Esophagus squamous epithelium (tissue), 5 donors: Measurements from ENCODE around the gene HS3ST3B1. TPM values are rescaled to one million over a fixed set of nuclear protein-coding genes. Genes with fewer than 3 reads are reported as not detected.

ENCODE experiments used
- DNase-seq: peaks from one replicate; lab custom pipeline; 2025; lab: John Stamatoyannopoulos, UW
- H3K27ac ChIP-seq, 4 donors: fragments of 200-600 bp; sonication (generic); one replicate each; pipeline ENCODE4 v1.5.1; 2016 to 2019; ENCODE audit warnings: mild to moderate bottlenecking in 1 of 4
- H3K27me3 ChIP-seq, 4 donors: fragments of 200-600 bp; sonication (generic); 1 replicate in 3 of 4; 2 replicates in 1 of 4; pipeline versions ENCODE4 v1.5.1 to v1.6.0; 2017 to 2021; ENCODE audit warnings: antibody characterized with exemption in 1 of 4
- H3K36me3 ChIP-seq, 3 donors: fragments of 200-600 bp; sonication (generic); one replicate each; pipeline ENCODE4 v1.5.1; 2016 to 2019
- H3K4me1 ChIP-seq, 3 donors: fragments of 200-600 bp; sonication (generic); one replicate each; pipeline ENCODE4 v1.5.1; 2017 to 2019
- H3K4me3 ChIP-seq, 4 donors: fragments of 200-600 bp; sonication (generic); 1 replicate in 3 of 4; 2 replicates in 1 of 4; pipeline ENCODE4 v1.5.1; 2016 to 2019; ENCODE audit warnings: mild to moderate bottlenecking in 2 of 4, moderate library complexity in 1 of 4
- H3K9me3 ChIP-seq, 3 donors: fragments of 200-600 bp; sonication (generic); one replicate each; pipeline ENCODE4 v1.5.1; 2016 to 2019
- POLR2A ChIP-seq, 4 donors: fragments of 450-650 bp; IDR thresholded peaks; one replicate each; pipeline ENCODE4 v1.6.1; 2017; ENCODE audit warnings: antibody characterized with exemption in 4 of 4, mild to moderate bottlenecking in 4 of 4, moderate library complexity in 3 of 4
- WGBS, 2 donors: methylation state at CpG; one replicate each; pipeline ENCODE4 v1.1.5; 2018; 5-methylcytosine and 5-hydroxymethylcytosine counted together
- intact Hi-C: fragments of 100-400 bp; cut with DNase I; formaldehyde crosslinking; loops from one replicate; pipeline ENCODE4 v1.15.0; 2022
- total RNA-seq, 4 donors: library from RNA; depleted of rRNA; stranded (reverse); fragments of >200 nt; gene quantifications; one replicate each; pipeline ENCODE4 v1.1.0, GENCODE V29; 2016
- TF ChIP-seq, protein P1 (sequence below), 6 experiments: fragments of 450-650 bp in 4 of 6; fragments of 200-600 bp in 2 of 6; sonication (generic) in 2 of 6; IDR thresholded peaks; one replicate each; pipeline ENCODE4 v1.5.1; 2016 to 2019; ENCODE audit warnings: antibody characterized with exemption in 6 of 6, mild to moderate bottlenecking in 4 of 6, moderate library complexity in 4 of 6
- donor health status: DM: yes; HTN: yes; CAD: no.

Gene HS3ST3B1
- 1 to 10 TPM; 5.6 to 7.6 (median 6.4) TPM for total RNA-seq

- Histone ChIP-seq H3K36me3 (no peaks in the 10 kb centered on the region), H3K27me3 (peaks cover 0 to 100% (median 22%) of the 10 kb centered on the region in 4 donors), H3K4me1 (peaks cover 27 to 88% (median 30%) of the 10 kb centered on the region in 3 donors), H3K4me3 (peak within 1 kb of the TSS; percentile 67 to 83 (median 72)), H3K9me3 (no peaks in the 10 kb centered on the region), H3K27ac (peak within 1 kb of the TSS; percentile 84 to 88 (median 88))
- intact Hi-C loops: loop anchor here (5.0 to 10.0 kb wide), 2 partner anchors 624 to 703 kb away; no protein-coding TSS in a partner anchor
- peak; percentile 84 for DNase-seq
- WGBS, 2 donors: 2 to 8% methylated on average over 13 to 19 of the region's 49 CpGs
- TF ChIP-seq POLR2A (IDR thresholded peaks at IDR 0.05): peak in 2 of 4 donors; percentile 73 to 95
- TF ChIP-seq, protein P1, sequence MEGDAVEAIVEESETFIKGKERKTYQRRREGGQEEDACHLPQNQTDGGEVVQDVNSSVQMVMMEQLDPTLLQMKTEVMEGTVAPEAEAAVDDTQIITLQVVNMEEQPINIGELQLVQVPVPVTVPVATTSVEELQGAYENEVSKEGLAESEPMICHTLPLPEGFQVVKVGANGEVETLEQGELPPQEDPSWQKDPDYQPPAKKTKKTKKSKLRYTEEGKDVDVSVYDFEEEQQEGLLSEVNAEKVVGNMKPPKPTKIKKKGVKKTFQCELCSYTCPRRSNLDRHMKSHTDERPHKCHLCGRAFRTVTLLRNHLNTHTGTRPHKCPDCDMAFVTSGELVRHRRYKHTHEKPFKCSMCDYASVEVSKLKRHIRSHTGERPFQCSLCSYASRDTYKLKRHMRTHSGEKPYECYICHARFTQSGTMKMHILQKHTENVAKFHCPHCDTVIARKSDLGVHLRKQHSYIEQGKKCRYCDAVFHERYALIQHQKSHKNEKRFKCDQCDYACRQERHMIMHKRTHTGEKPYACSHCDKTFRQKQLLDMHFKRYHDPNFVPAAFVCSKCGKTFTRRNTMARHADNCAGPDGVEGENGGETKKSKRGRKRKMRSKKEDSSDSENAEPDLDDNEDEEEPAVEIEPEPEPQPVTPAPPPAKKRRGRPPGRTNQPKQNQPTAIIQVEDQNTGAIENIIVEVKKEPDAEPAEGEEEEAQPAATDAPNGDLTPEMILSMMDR (IDR thresholded peaks at IDR 0.05): peak in 3 of 6 experiments; percentile 9 to 25 (median 19)
Observed at GRCh38 chr17:14300575-14301278, at the start of gene HS3ST3B1. Gene HS3ST3B1 (plus strand): TSS chr17:14301081. CDS start chr17:14301519, 438 bp downstream.

DNA sequence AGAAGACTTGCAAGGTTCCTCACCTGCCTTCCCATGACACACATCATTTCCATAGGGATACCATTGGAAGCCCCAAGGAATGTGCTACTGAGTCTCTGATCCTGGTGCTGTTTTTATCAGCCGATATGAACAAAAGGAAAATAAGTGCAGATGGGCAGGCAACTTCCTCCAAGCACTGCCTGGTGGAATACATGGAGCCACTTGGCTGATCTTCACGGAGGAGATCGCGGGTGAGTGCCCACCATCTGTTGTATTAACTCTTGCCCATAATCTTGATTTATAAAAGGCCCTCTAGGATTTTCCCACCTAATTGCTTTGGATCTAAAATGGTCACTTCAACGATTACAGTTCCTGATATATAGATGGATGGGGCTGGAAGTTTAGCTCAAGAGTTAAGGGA lies 39.5 kb upstream of the HS3ST3B1 start:
- intact Hi-C loops: no loop called here
- no peak overlapping the region for H3K27ac ChIP-seq
- 86 to 91% methylated on average over 5 of the region's 5 CpGs for WGBS, 2 donors
- H3K36me3 ChIP-seq: no peaks in the 10 kb centered on the region
- peaks cover 0 to 6% (median 0%) of the 10 kb centered on the region in 3 donors for H3K9me3 ChIP-seq
- no peaks in the 10 kb centered on the region for H3K4me1 ChIP-seq
- peaks cover 0 to 3% (median 0%) of the 10 kb centered on the region in 4 donors for H3K27me3 ChIP-seq
- no peak for TF ChIP-seq POLR2A (IDR thresholded peaks at IDR 0.05)
- TF ChIP-seq, protein P1 (IDR thresholded peaks at IDR 0.05): no peak
- no peak for DNase-seq
- no peak overlapping the region for H3K4me3 ChIP-seq

DNA sequence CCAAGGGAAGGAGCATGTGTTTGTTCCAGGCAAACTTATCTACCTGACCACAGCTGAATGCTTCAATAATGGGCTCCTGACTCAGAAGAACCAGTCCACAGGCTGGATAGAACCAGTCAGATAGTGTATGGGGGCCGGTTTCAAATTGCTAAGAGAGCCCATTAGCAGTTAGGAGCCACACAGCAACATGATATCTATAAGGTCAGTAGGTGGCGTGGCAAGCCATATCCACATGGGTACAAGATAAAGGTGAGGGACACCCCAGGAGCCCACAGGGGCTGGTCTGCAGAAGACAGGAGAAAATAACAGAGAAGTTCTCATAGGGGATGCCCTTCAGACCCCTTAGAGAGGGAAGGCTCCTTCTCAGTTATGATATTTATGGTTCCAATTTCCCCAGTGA lies 32.6 kb upstream of the HS3ST3B1 start:
- WGBS, 2 donors: 57 to 83% methylated on average over 2 of the region's 2 CpGs
- Histone ChIP-seq H3K4me1 (no peaks in the 10 kb centered on the region), H3K4me3 (no peak overlapping the region), H3K27ac (no peak overlapping the region), H3K9me3 (no peaks in the 10 kb centered on the region), H3K36me3 (no peaks in the 10 kb centered on the region), H3K27me3 (peaks cover 0 to 20% (median 0%) of the 10 kb centered on the region in 4 donors)
- TF ChIP-seq POLR2A (IDR thresholded peaks at IDR 0.05): no peak
- no peak for DNase-seq
- intact Hi-C loops: no loop called here

DNA sequence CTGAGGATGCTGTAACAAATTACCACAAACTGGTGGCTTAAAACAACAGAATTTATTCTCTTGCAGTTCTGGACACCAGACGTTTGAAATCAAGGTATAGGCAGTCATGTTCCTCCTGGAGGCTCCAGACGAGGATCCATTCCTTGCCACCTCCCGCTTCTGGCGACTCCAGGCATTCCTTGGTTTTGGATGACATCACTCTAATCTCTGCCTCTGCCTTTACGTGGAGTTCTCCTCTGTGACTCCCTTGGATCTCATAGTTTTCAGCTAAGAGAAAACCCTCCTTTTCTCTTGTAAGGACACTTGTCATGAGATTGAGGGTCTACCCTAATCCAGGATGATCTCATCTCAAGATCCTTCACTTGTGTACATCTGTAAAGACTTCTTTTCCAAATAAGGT lies 31.4 kb upstream of the HS3ST3B1 start:
- H3K27me3 ChIP-seq: peaks cover 0 to 20% (median 0%) of the 10 kb centered on the region in 4 donors
- intact Hi-C loops: no loop called here
- no peak for TF ChIP-seq POLR2A (IDR thresholded peaks at IDR 0.05)
- TF ChIP-seq, protein P1 (IDR thresholded peaks at IDR 0.05): no peak
- H3K4me1 ChIP-seq: no peaks in the 10 kb centered on the region
- H3K9me3 ChIP-seq: no peaks in the 10 kb centered on the region
- no peaks in the 10 kb centered on the region for H3K36me3 ChIP-seq
- DNase-seq: no peak
- H3K27ac ChIP-seq: no peak overlapping the region
- H3K4me3 ChIP-seq: no peak overlapping the region
- WGBS, 2 donors: 61 to 67% methylated on average over 5 of the region's 5 CpGs

GRCh38 chr17:14270508-14270907 lies 30.4 kb upstream of the HS3ST3B1 start:
- TF ChIP-seq, protein P1 (IDR thresholded peaks at IDR 0.05): no peak
- no peak for TF ChIP-seq POLR2A (IDR thresholded peaks at IDR 0.05)
- Histone ChIP-seq H3K27ac (no peak overlapping the region), H3K9me3 (no peaks in the 10 kb centered on the region), H3K4me1 (no peaks in the 10 kb centered on the region), H3K27me3 (peaks cover 0 to 20% (median 0%) of the 10 kb centered on the region in 4 donors), H3K36me3 (no peaks in the 10 kb centered on the region), H3K4me3 (no peak overlapping the region)
- WGBS, 2 donors: 61 to 65% methylated on average over 2 of the region's 2 CpGs
- intact Hi-C loops: no loop called here
- no peak for DNase-seq
